OCI-LY7 (cell line): ENCODE data around the gene PBX1.
"Not testable (repeated sequence)": the region's sequence is repeated elsewhere in the genome, so short reads cannot be mapped to it uniquely, and the experiment has no call there.

ENCODE experiments used
- CTCF ChIP-seq: fragments of 200-600 bp; sonication (generic); conservative IDR thresholded peaks from 2 replicates; pipeline ENCODE4 v1.5.1; 2014; ENCODE audit warnings: mild to moderate bottlenecking, antibody characterized with exemption, low read length, moderate library complexity, mixed read lengths
- EZH2phosphoT487 ChIP-seq: fragments of 200-600 bp; sonication (generic); IDR thresholded peaks from 2 replicates; pipeline ENCODE4 v1.6.1; 2018; ENCODE audit warnings: low read depth, borderline replicate concordance, mild to moderate bottlenecking, mixed run types, antibody characterized with exemption, low read length, moderate library complexity, mixed read lengths

GRCh38 chr1:164652969-164653368 lies 94.0 kb downstream of the PBX1 start:
- not testable (repeated sequence) for TF ChIP-seq CTCF, EZH2phosphoT487
